Measurements from ENCODE around the gene CX3CR1.

CX3CR1 gene

GRCh38 chr3:39220407-39221140 is 59.3 kb downstream of the CX3CR1 start:
- DNase-seq = no peak

GRCh38 chr3:39219702-39220101 is 60.1 kb downstream of the CX3CR1 start:
- DNase-seq = no peak

- DNase-seq = peak; percentile 66
Observed at GRCh38 chr3:39216176-39216790, 63.6 kb downstream of the CX3CR1 start.

- DNase-seq = no peak
Observed at GRCh38 chr3:39213613-39214012, 66.2 kb downstream of the CX3CR1 start.
